IMR-90 (cell line): ENCODE measurements around the gene PDGFA. TPM values are rescaled to one million over a fixed set of nuclear protein-coding genes. Genes with fewer than 3 reads are reported as not detected.

ENCODE experiments used
- ATAC-seq: fragments of 200-7000 bp; cut with Tn5 transposase; 2 replicates; pipeline ENCODE4 v1.9.1; 2020; ENCODE audit warnings: low read depth, mild to moderate bottlenecking, moderate library complexity
- BruUV-seq: library from RNA; stranded (reverse); fragments of 400-500 nt; replicated peaks from 2 replicates; lab custom pipeline; 2021; lab: Mats Ljungman, UMichigan
- CTCF ChIA-PET: fragments of 300-600 bp; formaldehyde crosslinking; extraction: SDS; loops from one replicate; lab custom pipeline; 2021; ENCODE audit warnings: antibody characterized with exemption; lab: Yijun Ruan, JAX
- POLR2A ChIA-PET: fragments of 300-600 bp; sonication (Branson Sonifier 250); formaldehyde crosslinking; loops from one replicate; lab custom pipeline; 2022; ENCODE audit warnings: antibody characterized with exemption; ENCODE audit not compliant: unreplicated experiment; lab: Charles Lee
- DNase-seq: peaks from one replicate; pipeline ENCODE4 v3.0.0; 2013
- H2AFZ ChIP-seq: replicated peaks from 2 replicates; pipeline ENCODE3; 2013; ENCODE audit warnings: low read length, mild to moderate bottlenecking; ENCODE audit not compliant: poor library complexity
- H2AK5ac ChIP-seq: 2 replicates; pipeline ENCODE4 v1.6.1; 2013; ENCODE audit warnings: low read depth, low read length, inconsistent platforms
- H2AK9ac ChIP-seq: replicated peaks from 2 replicates; pipeline ENCODE3; 2013; ENCODE audit warnings: mild to moderate bottlenecking, low read depth, low read length, moderate library complexity; ENCODE audit not compliant: poor library complexity
- H2BK120ac ChIP-seq: 2 replicates; pipeline ENCODE4 v1.6.1; 2013; ENCODE audit warnings: low read depth, low read length, inconsistent platforms
- H2BK15ac ChIP-seq: 3 replicates; pipeline ENCODE4 v1.6.1; 2013; ENCODE audit warnings: low read depth, low read length, inconsistent platforms
- H2BK20ac ChIP-seq: 2 replicates; pipeline ENCODE4 v1.6.1; 2013; ENCODE audit warnings: low read depth, mild to moderate bottlenecking, inconsistent platforms, low read length, moderate library complexity
- H2BK5ac ChIP-seq: 2 replicates; pipeline ENCODE4 v1.6.1; 2013; ENCODE audit warnings: mild to moderate bottlenecking, low read depth, low read length, inconsistent platforms; ENCODE audit not compliant: poor library complexity, severe bottlenecking
- H3K14ac ChIP-seq: replicated peaks from 2 replicates; pipeline ENCODE4 v1.6.1; 2013; ENCODE audit warnings: low read depth, low read length, inconsistent platforms
- H3K18ac ChIP-seq: 2 replicates; pipeline ENCODE4 v1.6.1; 2013; ENCODE audit warnings: low read depth, low read length, control low read depth
- H3K23ac ChIP-seq: 2 replicates; pipeline ENCODE4 v1.6.1; 2013; ENCODE audit warnings: low read depth, low read length, inconsistent platforms
- H3K27ac ChIP-seq: 2 replicates; pipeline ENCODE4 v1.5.1; 2013; ENCODE audit warnings: mild to moderate bottlenecking, control low read depth, low read length; ENCODE audit not compliant: insufficient read depth
- H3K27me3 ChIP-seq: 2 replicates; pipeline ENCODE4 v1.6.1; 2013; ENCODE audit warnings: low read length; ENCODE audit not compliant: control insufficient read depth, insufficient read depth
- H3K36me3 ChIP-seq: 2 replicates; pipeline ENCODE4 v1.6.1; 2013; ENCODE audit warnings: low read length, mixed read lengths; ENCODE audit not compliant: control insufficient read depth, insufficient read depth
- H3K4ac ChIP-seq: 2 replicates; pipeline ENCODE4 v1.6.1; 2013; ENCODE audit warnings: low read depth, low read length, inconsistent platforms
- H3K4me1 ChIP-seq: 2 replicates; pipeline ENCODE4 v1.6.1; 2013; ENCODE audit warnings: low read length, mixed read lengths; ENCODE audit not compliant: control insufficient read depth, insufficient read depth
- H3K4me2 ChIP-seq: 2 replicates; pipeline ENCODE4 v1.6.1; 2013; ENCODE audit warnings: low read depth, mild to moderate bottlenecking, control low read depth, low read length, moderate library complexity
- H3K4me3 ChIP-seq: 2 replicates; pipeline ENCODE4 v1.5.1; 2013; ENCODE audit warnings: low read depth, mild to moderate bottlenecking, control low read depth, low read length, moderate library complexity; ENCODE audit not compliant: insufficient read depth
- H3K56ac ChIP-seq: 2 replicates; pipeline ENCODE4 v1.6.1; 2013; ENCODE audit warnings: low read length, inconsistent platforms; ENCODE audit not compliant: insufficient read depth; ENCODE audit errors: extremely low read depth
- H3K79me1 ChIP-seq, 2 experiments: 2 replicates each; pipeline ENCODE4 v1.6.1; 2013; ENCODE audit warnings: low read length in 2 of 2, inconsistent platforms in 1 of 2, low read depth in 1 of 2
- H3K9ac ChIP-seq: 2 replicates; pipeline ENCODE4 v1.6.1; 2013; ENCODE audit warnings: low read depth, low read length, control low read depth
- H3K9me1 ChIP-seq: 2 replicates; pipeline ENCODE4 v1.6.1; 2013; ENCODE audit warnings: low read length, inconsistent platforms; ENCODE audit not compliant: insufficient read depth
- H3K9me3 ChIP-seq: 2 replicates; pipeline ENCODE4 v1.6.1; 2013; ENCODE audit warnings: low read length; ENCODE audit not compliant: control insufficient read depth, insufficient read depth
- H4K20me1 ChIP-seq: 2 replicates; pipeline ENCODE4 v1.6.1; 2013; ENCODE audit warnings: low read length, inconsistent platforms; ENCODE audit not compliant: insufficient read depth
- H4K5ac ChIP-seq: 2 replicates; pipeline ENCODE4 v1.6.1; 2013; ENCODE audit warnings: mild to moderate bottlenecking, low read depth, low read length, control low read depth
- H4K8ac ChIP-seq, 2 experiments: 2 replicates each; pipeline ENCODE4 v1.6.1; 2013; ENCODE audit warnings: low read depth in 2 of 2, low read length in 2 of 2, control low read depth in 1 of 2, inconsistent platforms in 1 of 2
- H4K91ac ChIP-seq: 2 replicates; pipeline ENCODE4 v1.6.1; 2013; ENCODE audit warnings: low read depth, low read length, inconsistent platforms; ENCODE audit not compliant: insufficient read depth
- BHLHE40 ChIP-seq: fragments of 150-350 bp; IDR thresholded peaks from 2 replicates; pipeline ENCODE4 v1.6.1; 2016; ENCODE audit warnings: mild to moderate bottlenecking, low read depth, low read length
- CHD1 ChIP-seq: IDR thresholded peaks from 2 replicates; pipeline ENCODE4 v1.6.1; 2012; ENCODE audit warnings: low read depth, low read length, improper control_type of control experiment
- MAZ ChIP-seq: IDR thresholded peaks from 2 replicates; pipeline ENCODE4 v1.6.1; 2012; ENCODE audit warnings: low read depth, mild to moderate bottlenecking, low read length, improper control_type of control experiment, moderate library complexity, borderline replicate concordance
- MXI1 ChIP-seq: IDR thresholded peaks from 2 replicates; pipeline ENCODE4 v1.6.1; 2012; ENCODE audit warnings: low read depth, mild to moderate bottlenecking, low read length, moderate library complexity, borderline replicate concordance
- POLR2A ChIP-seq: IDR thresholded peaks from 2 replicates; pipeline ENCODE4 v1.6.1; 2012; ENCODE audit warnings: mild to moderate bottlenecking, low read depth, low read length
- RFX5 ChIP-seq: IDR thresholded peaks from 2 replicates; pipeline ENCODE4 v1.8.0; 2012; ENCODE audit warnings: low read depth, mild to moderate bottlenecking, low read length, moderate library complexity
- WGBS, 2 experiments: methylation state at CpG; one replicate each; pipeline versions ENCODE4 v1.1.5 to v1.1.7; 2013; ENCODE audit warnings: missing lambda C conversion rate in 2 of 2; ENCODE audit not compliant: insufficient read length in 1 of 2; ENCODE audit errors: extremely low coverage in 2 of 2; 5-methylcytosine and 5-hydroxymethylcytosine counted together
- dilution Hi-C: fragments of 300-500 bp; cut with HindIII; formaldehyde crosslinking; loops from one replicate; pipeline ENCODE4 v1.14.3; 2018; ENCODE audit warnings: low sequenced_read_pairs; ENCODE audit not compliant: unreplicated experiment
- in situ Hi-C: fragments of 300-500 bp; cut with MboI; formaldehyde crosslinking; loops from 3 replicates; pipeline ENCODE4 v1.14.3; 2019; ENCODE audit warnings: low sequenced_read_pairs, inconsistent platforms, mixed read lengths
- intact Hi-C: fragments of 100-400 bp; cut with micrococcal nuclease; formaldehyde crosslinking; loops from 2 replicates; pipeline ENCODE4 v1.10.0; 2022
- polyA plus RNA-seq, 3 experiments: library from polyadenylated mRNA; depleted of rRNA; stranded (reverse); fragments of >200 nt; gene quantifications; 2 replicates each; pipeline ENCODE4 v1.2.3, GENCODE V29; 2012; ENCODE audit warnings: low replicate concordance in 1 of 3
- total RNA-seq: library from RNA; depleted of rRNA; stranded (reverse); fragments of >200 nt; gene quantifications from 2 replicates; pipeline ENCODE4 v1.2.3, GENCODE V29; 2012
- TF ChIP-seq, protein P1 (sequence below): fragments of 150-350 bp; IDR thresholded peaks from 2 replicates; pipeline ENCODE4 v1.6.1; 2016; ENCODE audit warnings: low read depth, mild to moderate bottlenecking, low read length, moderate library complexity, borderline replicate concordance

PDGFA gene
- total and polyA plus RNA-seq, 2 of the 4 experiments (the other 2 are of a cell fraction) = 3.3 to 3.8 TPM

DNA sequence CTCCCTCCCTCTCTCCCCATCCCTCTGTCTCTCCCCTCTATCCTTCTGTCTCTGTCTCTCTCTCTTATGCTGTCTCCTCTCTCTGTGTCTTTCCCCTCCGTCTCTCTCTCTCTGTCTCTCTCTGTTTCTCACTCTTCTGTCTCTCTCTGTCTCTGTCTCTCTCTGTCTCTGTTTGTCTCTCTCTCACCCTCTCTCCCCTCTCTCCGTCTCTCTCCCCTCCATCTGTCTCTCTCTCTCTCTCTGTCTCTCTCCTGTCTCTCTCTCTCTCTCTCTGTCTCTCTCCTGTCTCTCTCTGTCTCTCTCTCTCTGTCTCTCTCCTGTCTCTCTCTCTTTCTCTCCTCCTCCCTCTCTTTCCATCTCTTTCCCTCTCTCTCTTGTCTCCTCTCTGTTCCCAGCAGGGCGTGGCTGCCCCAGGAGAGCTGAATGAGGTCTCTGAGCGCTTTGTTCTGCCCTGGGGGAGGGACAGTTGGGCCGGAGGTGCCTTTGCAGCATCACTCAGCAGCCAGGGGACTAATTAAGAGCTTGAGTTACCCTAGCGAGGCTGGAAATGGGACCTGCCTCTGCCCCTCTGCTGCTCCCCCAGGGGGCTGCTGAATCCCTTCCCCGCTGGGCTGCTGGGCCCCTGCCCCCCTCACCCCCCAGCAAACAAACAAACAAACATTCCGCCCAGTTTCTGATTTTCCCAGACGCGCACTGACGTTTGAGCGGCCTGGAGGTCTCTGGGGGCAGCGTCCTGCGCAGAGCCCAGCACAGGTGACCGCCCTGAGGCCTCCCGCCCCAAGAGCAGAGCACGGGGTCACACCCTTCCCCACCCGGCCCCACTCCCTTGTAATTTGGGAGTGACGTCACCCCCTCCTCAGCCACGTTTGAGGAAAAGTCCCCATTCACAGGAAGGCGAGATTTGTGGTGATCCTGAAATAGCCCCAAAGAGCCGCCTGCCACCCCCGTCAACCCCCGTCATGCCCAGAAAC lies 68.1 kb downstream of the PDGFA start:
- ChIA-PET POLR2A (no interaction called here), CTCF (no interaction called here)
- no peaks in the 10 kb centered on the region for H3K79me1 ChIP-seq
- H3K27ac ChIP-seq = no peak overlapping the region
- H2BK120ac ChIP-seq = no peak overlapping the region
- peaks cover 32% of the 10 kb centered on the region for H3K27me3 ChIP-seq
- no TSS peak for BruUV-seq
- no peak for ATAC-seq
- no peak overlapping the region for H4K8ac ChIP-seq
- 67% methylated on average over 6 of the region's 24 CpGs; no CpG with 5 or more reads in 1 of the 2 experiments for WGBS, 2 experiments
- H2AK9ac ChIP-seq = no peak overlapping the region
- in situ Hi-C loops (no loop called here), dilution Hi-C loops (no loop called here), intact Hi-C loops (no loop called here)
- H3K56ac ChIP-seq = no peak overlapping the region
- no peaks in the 10 kb centered on the region for H3K9me3 ChIP-seq
- H4K91ac ChIP-seq = no peak overlapping the region
- no peak for DNase-seq
- H3K4me1 ChIP-seq = peaks cover 7% of the 10 kb centered on the region
- H4K5ac ChIP-seq = no peak overlapping the region
- TF ChIP-seq MXI1 (no peak), RFX5 (no peak), CHD1 (no peak), MAZ (no peak), POLR2A (no peak), BHLHE40 (no peak)
- TF ChIP-seq, protein P1, sequence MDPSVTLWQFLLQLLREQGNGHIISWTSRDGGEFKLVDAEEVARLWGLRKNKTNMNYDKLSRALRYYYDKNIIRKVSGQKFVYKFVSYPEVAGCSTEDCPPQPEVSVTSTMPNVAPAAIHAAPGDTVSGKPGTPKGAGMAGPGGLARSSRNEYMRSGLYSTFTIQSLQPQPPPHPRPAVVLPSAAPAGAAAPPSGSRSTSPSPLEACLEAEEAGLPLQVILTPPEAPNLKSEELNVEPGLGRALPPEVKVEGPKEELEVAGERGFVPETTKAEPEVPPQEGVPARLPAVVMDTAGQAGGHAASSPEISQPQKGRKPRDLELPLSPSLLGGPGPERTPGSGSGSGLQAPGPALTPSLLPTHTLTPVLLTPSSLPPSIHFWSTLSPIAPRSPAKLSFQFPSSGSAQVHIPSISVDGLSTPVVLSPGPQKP = no peak
- H3K4ac ChIP-seq = no peak overlapping the region
- H2BK15ac ChIP-seq = no peak overlapping the region
- no peak overlapping the region for H2AK5ac ChIP-seq
- H3K14ac ChIP-seq = no peak overlapping the region
- no peak overlapping the region for H3K23ac ChIP-seq
- no peak overlapping the region for H3K4me3 ChIP-seq
- H3K18ac ChIP-seq = no peak overlapping the region
- H3K36me3 ChIP-seq = no peaks in the 10 kb centered on the region
- no peak overlapping the region for H2BK5ac ChIP-seq
- no peaks in the 10 kb centered on the region; the same call in 1 of the 2 replicates for H4K20me1 ChIP-seq
- H3K4me2 ChIP-seq = no peak overlapping the region
- peak overlapping the region; percentile 62 for H2AFZ ChIP-seq
- no peak overlapping the region for H3K9ac ChIP-seq
- H2BK20ac ChIP-seq = no peak overlapping the region
- H3K9me1 ChIP-seq = no peaks in the 10 kb centered on the region
